Activated T-helper 2 cell treated with anti-CD3 and anti-CD28 coated beads, Interferon-gamma antibody, Interleukin-2, Interleukin-4, amounts not matched to agents 10 μg/mL and 5 μg/mL and 100 μg/mL, durations not matched to agents 14 hours and 24 hours and 36 hours (primary cell): ENCODE data around the gene HK3. TPM values are rescaled to one million over a fixed set of nuclear protein-coding genes. Genes with fewer than 3 reads are reported as not detected.
A peak's percentile ranks its signal among the peaks of the same experiment; 100 is the strongest.

Experiments
- DNase-seq: peaks from one replicate; pipeline ENCODE4 v3.0.0; 2021; ENCODE audit warnings: low spot score
- H3K27ac Mint-ChIP-seq: one replicate; pipeline ENCODE4 v1.8.0; 2021; ENCODE audit warnings: mixed read lengths
- H3K27me3 Mint-ChIP-seq: one replicate; pipeline ENCODE4 v1.8.0; 2021; ENCODE audit warnings: low read depth, mixed read lengths
- H3K36me3 Mint-ChIP-seq: one replicate; pipeline ENCODE4 v1.8.0; 2021; ENCODE audit warnings: low read depth, mixed read lengths
- H3K4me1 Mint-ChIP-seq: one replicate; pipeline ENCODE4 v1.8.0; 2021; ENCODE audit warnings: low read depth, mixed read lengths
- H3K4me3 Mint-ChIP-seq: one replicate; pipeline ENCODE4 v1.8.0; 2021; ENCODE audit warnings: low read depth, mild to moderate bottlenecking, moderate library complexity, mixed read lengths
- H3K9me3 Mint-ChIP-seq: one replicate; pipeline ENCODE4 v1.8.0; 2021; ENCODE audit warnings: mixed read lengths
- intact Hi-C: fragments of 100-400 bp; cut with micrococcal nuclease; formaldehyde crosslinking; loops from one replicate; pipeline ENCODE4 v1.15.1; 2023
- total RNA-seq: library from RNA; stranded (reverse); gene quantifications from 2 replicates; pipeline ENCODE4 v1.2.3, GENCODE V29; 2022

The HK3 gene
- total RNA-seq, 1 donor from 2014 or later = 0.52 TPM

DNA sequence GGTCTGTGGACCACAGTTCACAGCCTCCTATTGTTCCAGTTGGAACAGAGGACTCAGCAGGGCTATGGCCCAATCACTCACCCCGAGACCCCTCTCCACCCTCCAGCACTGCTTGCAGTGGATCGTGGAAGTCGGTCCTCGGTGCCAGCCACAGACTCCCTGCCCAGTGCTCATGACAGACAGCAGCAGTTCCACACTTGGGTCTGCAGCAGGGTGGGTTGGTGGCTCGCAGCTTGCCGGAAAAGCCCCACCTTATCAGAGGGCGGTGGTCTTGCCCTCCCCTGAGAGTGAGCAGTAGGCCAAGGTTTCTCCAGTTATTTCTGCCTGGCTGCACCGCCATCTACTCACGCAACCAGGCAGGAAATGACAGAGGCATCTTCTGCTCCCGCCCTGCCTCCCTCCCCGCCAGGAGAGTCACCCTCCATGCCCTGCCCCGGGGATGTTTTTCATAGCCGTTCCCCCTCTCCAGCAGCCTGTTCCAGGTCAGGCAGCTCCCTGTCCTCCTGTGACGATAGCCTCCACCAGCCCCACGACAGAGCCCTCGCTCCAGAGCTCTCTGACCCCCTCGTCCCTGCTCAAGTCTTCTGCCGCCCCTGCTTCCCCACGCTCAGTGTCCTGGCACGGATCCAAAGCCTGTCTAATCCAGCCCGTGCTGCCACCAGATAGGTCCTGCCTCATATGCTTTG, 54.3 kb downstream of the HK3 start:
- peaks cover 6% of the 10 kb centered on the region for H3K27me3 Mint-ChIP-seq

DNA sequence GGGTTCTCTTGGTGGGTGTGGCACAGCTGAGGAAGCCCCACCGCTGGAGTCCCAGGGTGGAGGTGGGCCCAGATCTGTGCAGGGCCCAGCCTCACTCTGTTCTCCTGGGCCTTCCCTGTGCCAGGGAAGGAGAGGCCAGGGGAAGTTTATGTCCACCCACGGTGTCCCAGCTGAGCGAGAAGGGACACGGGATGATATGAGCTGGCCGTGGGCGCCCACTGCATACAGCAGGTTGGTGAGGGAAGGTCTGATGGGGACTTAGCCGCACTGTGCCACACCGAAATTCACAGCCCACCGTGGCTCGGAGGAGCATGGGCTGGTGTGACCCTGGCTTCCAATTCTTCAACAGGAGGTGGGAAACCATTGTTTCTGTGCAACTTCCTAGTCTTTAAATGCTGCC, 54.9 kb downstream of the HK3 start:
- H3K27ac Mint-ChIP-seq = no peak overlapping the region
- peaks cover 6% of the 10 kb centered on the region for H3K27me3 Mint-ChIP-seq
- DNase-seq = no peak
- H3K36me3 Mint-ChIP-seq = no peaks in the 10 kb centered on the region
- no peaks in the 10 kb centered on the region for H3K9me3 Mint-ChIP-seq
- H3K4me3 Mint-ChIP-seq = no peak overlapping the region
- no peaks in the 10 kb centered on the region for H3K4me1 Mint-ChIP-seq
- intact Hi-C loops = no loop called here

More for the DNA sequence above, 54.3 kb downstream of the HK3 start:
- DNase-seq = no peak
- Mint-ChIP-seq H3K4me1 (no peaks in the 10 kb centered on the region), H3K9me3 (no peaks in the 10 kb centered on the region), H3K36me3 (no peaks in the 10 kb centered on the region), H3K4me3 (no peak overlapping the region), H3K27ac (no peak overlapping the region)
- intact Hi-C loops = no loop called here

DNA sequence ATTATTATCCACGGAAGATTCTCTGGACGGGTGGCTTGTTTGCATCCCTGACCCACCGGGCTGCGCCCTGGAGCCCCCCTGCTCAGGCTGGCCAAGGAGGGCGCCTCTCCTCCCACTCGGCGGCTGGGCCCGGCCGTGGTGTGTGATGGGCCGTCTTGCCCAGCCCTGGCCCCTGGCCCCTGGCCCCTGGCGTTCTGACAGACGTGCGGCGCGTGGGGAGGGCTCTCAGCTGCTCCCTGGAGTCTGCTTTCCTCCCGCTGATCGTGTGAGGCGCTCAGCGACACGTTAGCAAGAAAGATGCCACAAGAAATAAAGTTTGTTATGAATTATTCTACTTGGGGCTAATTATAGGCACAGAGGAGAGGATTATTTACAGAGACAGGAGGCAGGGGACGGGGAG, 55.5 kb downstream of the HK3 start:
- Mint-ChIP-seq H3K27ac (no peak overlapping the region), H3K9me3 (no peaks in the 10 kb centered on the region), H3K4me1 (no peaks in the 10 kb centered on the region), H3K27me3 (peaks cover 6% of the 10 kb centered on the region), H3K4me3 (no peak overlapping the region), H3K36me3 (no peaks in the 10 kb centered on the region)
- intact Hi-C loops = no loop called here
- no peak for DNase-seq

DNA sequence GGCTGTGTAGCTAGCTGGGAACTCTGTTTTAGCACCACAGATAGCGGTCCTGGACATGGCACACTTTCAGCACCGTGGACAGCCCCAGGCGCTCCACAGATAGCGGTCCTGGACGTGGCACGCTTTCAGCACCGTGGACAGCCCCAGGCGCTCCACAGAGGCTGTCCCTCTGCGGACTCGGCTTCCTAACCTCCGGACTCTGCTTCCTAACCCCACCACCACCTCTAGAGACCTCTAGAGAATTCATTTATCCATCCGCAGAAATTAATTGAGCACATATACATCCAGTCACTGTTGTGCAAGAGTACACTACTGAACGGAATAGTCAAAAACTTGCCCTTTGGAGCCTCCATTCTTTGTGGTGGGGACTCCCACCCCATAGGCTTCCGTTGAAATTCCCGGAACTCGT, 61.4 kb downstream of the HK3 start:
- intact Hi-C loops = no loop called here
- H3K4me3 Mint-ChIP-seq = no peak overlapping the region
- no peaks in the 10 kb centered on the region for H3K27me3 Mint-ChIP-seq

DNA sequence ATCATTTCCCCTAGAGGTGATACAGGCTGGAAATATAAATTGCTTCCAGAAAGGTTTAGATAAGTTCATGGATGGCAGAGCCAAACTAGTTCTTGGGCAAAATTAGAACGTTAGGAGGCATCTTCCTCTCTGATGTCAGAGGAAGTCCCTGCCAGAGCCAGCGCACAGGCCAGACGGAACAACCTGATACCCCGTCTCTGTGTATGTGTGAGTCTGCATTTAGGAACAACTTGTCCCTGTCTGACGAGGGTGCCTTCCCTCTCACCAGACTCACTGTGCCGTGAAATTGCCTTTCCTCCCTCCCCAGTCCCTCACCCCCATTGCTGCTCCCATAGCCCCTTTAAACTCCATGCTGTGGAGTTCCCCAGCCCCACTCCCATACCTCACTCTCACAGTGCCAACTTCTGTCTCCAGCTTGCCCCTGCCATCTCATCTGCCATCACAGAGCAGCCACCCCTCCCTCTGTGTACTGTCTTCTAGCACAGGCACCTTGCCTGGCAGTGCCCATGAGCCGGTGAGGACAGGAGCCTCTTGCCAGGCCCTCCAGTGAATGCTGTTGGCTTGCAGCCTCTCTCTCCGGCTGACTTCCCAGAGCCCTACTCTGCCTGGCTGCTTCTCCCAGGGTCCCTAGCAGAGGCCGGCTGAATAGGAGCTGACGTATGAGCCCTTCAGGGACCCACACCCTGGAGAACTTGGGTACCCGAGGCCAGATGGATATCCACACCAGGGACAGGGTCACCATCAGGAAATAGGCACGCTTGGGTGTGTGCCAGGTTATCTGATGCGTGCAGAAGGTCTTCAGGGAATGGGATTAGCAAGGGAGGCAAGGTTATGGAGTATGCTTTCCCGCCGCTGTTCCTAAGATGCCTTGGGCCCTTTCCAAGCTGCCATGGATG, 62.1 kb downstream of the HK3 start:
- Mint-ChIP-seq H3K36me3 (no peaks in the 10 kb centered on the region), H3K27me3 (no peaks in the 10 kb centered on the region), H3K27ac (no peak overlapping the region), H3K9me3 (no peaks in the 10 kb centered on the region), H3K4me3 (no peak overlapping the region), H3K4me1 (no peaks in the 10 kb centered on the region)
- intact Hi-C loops = no loop called here
- no peak for DNase-seq

More for the DNA sequence above, 61.4 kb downstream of the HK3 start:
- no peaks in the 10 kb centered on the region for H3K9me3 Mint-ChIP-seq
- H3K36me3 Mint-ChIP-seq = no peaks in the 10 kb centered on the region
- peak; percentile 71 for DNase-seq
- no peak overlapping the region for H3K27ac Mint-ChIP-seq
- no peaks in the 10 kb centered on the region for H3K4me1 Mint-ChIP-seq

DNA sequence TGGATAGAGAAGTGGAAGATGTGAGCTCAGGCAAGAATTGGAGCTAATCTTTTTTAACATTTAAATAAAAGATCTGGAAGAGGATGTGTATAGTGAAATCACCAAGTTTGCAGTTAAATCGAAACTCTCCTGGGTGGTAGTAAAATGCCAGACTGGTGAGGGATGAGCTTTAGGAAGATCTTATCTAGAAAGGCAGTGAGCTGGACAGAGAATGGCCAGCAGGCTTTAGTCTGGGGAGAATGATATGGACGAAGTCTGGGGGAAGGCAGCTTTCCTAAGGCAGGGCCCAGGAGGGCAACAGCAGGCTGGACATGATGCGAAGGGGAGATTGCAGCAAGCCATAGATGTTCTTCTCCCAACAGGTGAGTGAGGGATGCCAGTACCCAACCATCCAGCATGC, 63.2 kb downstream of the HK3 start:
- H3K36me3 Mint-ChIP-seq = no peaks in the 10 kb centered on the region
- DNase-seq = no peak
- H3K27me3 Mint-ChIP-seq = no peaks in the 10 kb centered on the region
- no peaks in the 10 kb centered on the region for H3K4me1 Mint-ChIP-seq
- H3K9me3 Mint-ChIP-seq = no peaks in the 10 kb centered on the region
- intact Hi-C loops = no loop called here
- H3K4me3 Mint-ChIP-seq = no peak overlapping the region
- no peak overlapping the region for H3K27ac Mint-ChIP-seq

DNA sequence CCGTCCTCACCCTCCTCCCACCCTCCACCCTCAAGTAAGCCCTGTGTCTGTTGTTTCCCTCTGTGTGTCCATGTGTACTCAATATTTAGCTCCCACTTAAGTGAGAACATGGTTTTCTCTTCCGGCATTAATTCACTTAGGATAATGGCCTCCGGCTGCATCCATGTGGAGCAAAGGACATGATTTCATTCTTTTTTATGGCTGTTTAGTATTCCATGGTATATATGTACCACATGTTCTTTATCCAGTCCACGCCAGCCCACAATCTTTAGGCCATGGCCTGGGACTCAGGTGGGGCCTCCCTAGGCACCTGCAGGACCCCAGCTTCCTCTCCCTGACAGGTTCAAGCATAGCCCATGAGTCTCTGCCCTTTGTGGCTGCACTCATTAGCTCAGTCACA, 65.9 kb downstream of the HK3 start:
- H3K9me3 Mint-ChIP-seq = no peaks in the 10 kb centered on the region
- intact Hi-C loops = no loop called here

DNA sequence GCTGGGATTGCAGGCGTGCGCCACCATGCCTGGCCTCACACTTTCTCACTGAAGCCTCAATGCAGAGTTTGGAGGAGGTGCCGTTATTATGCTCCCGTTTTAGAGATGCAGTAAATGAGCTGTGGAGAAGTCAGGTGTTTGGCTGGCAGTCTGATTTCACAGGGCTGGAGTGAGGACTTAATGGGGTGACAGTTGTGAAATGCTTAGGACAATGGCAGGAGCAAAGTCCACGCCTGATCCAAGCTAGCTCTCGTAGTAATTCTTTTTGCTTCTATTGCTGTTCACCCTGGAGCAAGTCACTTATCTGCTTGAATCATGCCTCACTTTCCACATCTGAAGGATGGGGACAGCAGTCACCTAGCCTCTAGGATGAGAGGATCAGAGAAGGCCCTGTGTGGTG, 67.0 kb downstream of the HK3 start:
- Mint-ChIP-seq H3K4me3 (no peak overlapping the region), H3K4me1 (no peaks in the 10 kb centered on the region), H3K27ac (no peak overlapping the region), H3K9me3 (no peaks in the 10 kb centered on the region), H3K36me3 (no peaks in the 10 kb centered on the region), H3K27me3 (no peaks in the 10 kb centered on the region)
- no peak for DNase-seq
- intact Hi-C loops = no loop called here

More for the DNA sequence above, 65.9 kb downstream of the HK3 start:
- Mint-ChIP-seq H3K4me1 (no peaks in the 10 kb centered on the region), H3K27me3 (no peaks in the 10 kb centered on the region), H3K36me3 (no peaks in the 10 kb centered on the region), H3K27ac (no peak overlapping the region), H3K4me3 (no peak overlapping the region)
- no peak for DNase-seq

DNA sequence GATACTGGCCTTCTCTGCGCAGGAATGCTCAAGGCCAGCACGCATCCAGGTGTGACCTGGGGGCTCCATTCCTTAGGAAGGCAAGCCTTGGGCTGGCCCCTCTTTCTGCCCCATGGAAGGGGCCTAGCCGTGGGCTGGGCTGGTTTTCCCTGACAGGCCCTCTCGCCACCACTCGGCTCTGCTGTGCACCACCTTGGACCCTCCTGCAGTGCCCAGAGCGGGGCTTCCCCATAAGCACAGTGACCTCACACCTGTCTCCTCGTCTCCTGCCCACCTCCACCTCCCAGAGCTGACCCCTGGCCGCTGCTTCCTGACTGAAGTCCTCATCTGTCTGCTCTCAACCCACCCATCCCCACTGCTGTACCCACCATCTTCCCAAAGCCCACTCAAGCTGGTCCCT, 67.7 kb downstream of the HK3 start:
- intact Hi-C loops = no loop called here
- Mint-ChIP-seq H3K4me1 (no peaks in the 10 kb centered on the region), H3K4me3 (no peak overlapping the region), H3K27me3 (no peaks in the 10 kb centered on the region), H3K9me3 (no peaks in the 10 kb centered on the region), H3K27ac (no peak overlapping the region), H3K36me3 (no peaks in the 10 kb centered on the region)
- DNase-seq = no peak

DNA sequence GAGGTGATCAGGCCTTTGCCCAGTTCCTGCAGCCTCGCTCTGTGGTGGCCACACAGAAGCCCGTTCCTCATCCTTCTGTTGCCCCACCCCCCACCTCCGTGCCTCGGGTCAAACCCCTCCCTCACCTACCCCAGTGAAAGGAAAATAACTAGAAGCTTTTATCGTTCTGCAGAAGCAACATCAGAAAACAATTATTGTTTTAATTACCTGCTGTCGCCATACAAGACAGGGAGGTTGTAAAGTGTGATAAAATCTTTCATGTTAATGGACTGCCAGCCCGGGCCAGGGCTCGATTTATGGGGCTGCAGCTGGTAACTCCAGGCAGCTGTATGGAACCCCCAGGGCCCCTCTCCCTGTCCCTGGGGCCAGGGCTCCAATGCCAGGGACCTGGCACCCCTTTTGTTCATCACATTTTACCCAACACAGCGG, 68.1 kb downstream of the HK3 start:
- Mint-ChIP-seq H3K4me3 (no peak overlapping the region), H3K36me3 (no peaks in the 10 kb centered on the region), H3K4me1 (no peaks in the 10 kb centered on the region), H3K27me3 (no peaks in the 10 kb centered on the region), H3K27ac (no peak overlapping the region), H3K9me3 (no peaks in the 10 kb centered on the region)
- intact Hi-C loops = no loop called here
- no peak for DNase-seq

Other genes starting within 250 kb of the HK3 start
- gene UNC5A, start 88.8 kb downstream of the HK3 start, total RNA-seq = not detected in 2 replicates
- gene UIMC1, start 107.4 kb upstream of the HK3 start, total RNA-seq = 62.6 and 63.3 TPM in 2 replicates
- gene ZNF346, start 123.3 kb upstream of the HK3 start, total RNA-seq = 26.1 and 26.3 TPM in 2 replicates
- 1.1 and 1.2 TPM in 2 replicates for gene FGFR4, start 187.6 kb upstream of the HK3 start, total RNA-seq
- 100.0 and 103 TPM in 2 replicates for gene NSD1, start 234.4 kb upstream of the HK3 start, total RNA-seq